Neural cell (in vitro differentiated cells): ENCODE results near the gene TSPAN9. TPM values are rescaled to one million over a fixed set of nuclear protein-coding genes. Genes with fewer than 3 reads are reported as not detected.

Experiments
- H2AFZ ChIP-seq: fragments of 200-600, 300-800 bp; sonication (generic), shearing (Covaris generic); 2 replicates; pipeline ENCODE4 v1.6.0; 2014; ENCODE audit warnings: low read depth, mild to moderate bottlenecking, antibody characterized with exemption, low read length, moderate library complexity
- H3F3A ChIP-seq: fragments of 200-600 bp; shearing (Covaris generic); 2 replicates; pipeline ENCODE4 v1.6.1; 2016; ENCODE audit warnings: mild to moderate bottlenecking, moderate library complexity, mixed read lengths, antibody characterized with exemption, low read length; ENCODE audit not compliant: insufficient read depth, poor library complexity, severe bottlenecking
- H3K27ac ChIP-seq: fragments of 200-600, 300-800 bp; sonication (generic), shearing (Covaris generic); 2 replicates; pipeline ENCODE4 v1.5.1; 2014; ENCODE audit warnings: mild to moderate bottlenecking, low read length, moderate library complexity
- H3K27me3 ChIP-seq: fragments of 300-800, 200-600 bp; sonication (generic), shearing (Covaris generic); 2 replicates; pipeline ENCODE4 v1.6.0; 2014; ENCODE audit warnings: mild to moderate bottlenecking, low read depth, low read length, moderate library complexity; ENCODE audit not compliant: insufficient read depth
- H3K36me3 ChIP-seq: fragments of 300-800, 200-600 bp; sonication (generic), shearing (Covaris generic); 2 replicates; pipeline ENCODE4 v1.5.1; 2014; ENCODE audit warnings: mild to moderate bottlenecking, antibody characterized with exemption, low read length, moderate library complexity; ENCODE audit not compliant: insufficient read depth
- H3K4me2 ChIP-seq: fragments of 300-800, 200-600 bp; sonication (generic), shearing (Covaris generic); 2 replicates; pipeline ENCODE4 v1.6.0; 2014; ENCODE audit warnings: mild to moderate bottlenecking, low read length
- H3K4me3 ChIP-seq: fragments of 300-800, 200-600 bp; sonication (generic), shearing (Covaris generic); 2 replicates; pipeline ENCODE4 v1.5.1; 2014; ENCODE audit warnings: mild to moderate bottlenecking, low read length, moderate library complexity
- H3K79me2 ChIP-seq: fragments of 200-600 bp; shearing (Covaris generic); replicated peaks from 2 replicates; pipeline ENCODE4 v1.6.0; 2014; ENCODE audit warnings: mild to moderate bottlenecking, low read length, moderate library complexity; ENCODE audit not compliant: insufficient read depth
- H3K9ac ChIP-seq: fragments of 300-800, 200-600 bp; sonication (generic), shearing (Covaris generic); 2 replicates; pipeline ENCODE4 v1.6.1; 2016; ENCODE audit warnings: mild to moderate bottlenecking, low read length, mixed read lengths
- H3K9me2 ChIP-seq: fragments of 200-600 bp; shearing (Covaris generic); 2 replicates; pipeline ENCODE4 v1.6.1; 2016; ENCODE audit warnings: mild to moderate bottlenecking, low read length, mixed read lengths; ENCODE audit not compliant: insufficient read depth
- H3K9me3 ChIP-seq: fragments of 200-600, 300-800 bp; sonication (generic), shearing (Covaris generic); 2 replicates; pipeline ENCODE4 v1.6.1; 2016; ENCODE audit warnings: mild to moderate bottlenecking, mixed run types, low read length, moderate library complexity, mixed read lengths
- H4K20me1 ChIP-seq: fragments of 200-600 bp; shearing (Covaris generic); 2 replicates; pipeline ENCODE4 v1.6.1; 2016; ENCODE audit warnings: mild to moderate bottlenecking, mixed run types; ENCODE audit not compliant: insufficient read depth
- EP300 ChIP-seq: fragments of 450-650 bp; conservative IDR thresholded peaks from 2 replicates; pipeline ENCODE4 v1.6.1; 2014; ENCODE audit warnings: antibody characterized with exemption, mild to moderate bottlenecking, moderate library complexity; ENCODE audit not compliant: poor library complexity, severe bottlenecking
- EZH2 ChIP-seq: fragments of 200-600, 300-800 bp; shearing (Covaris generic), sonication (generic); IDR thresholded peaks from 2 replicates; pipeline ENCODE4 v1.6.1; 2014; ENCODE audit warnings: antibody characterized with exemption, low read length, borderline replicate concordance, mild to moderate bottlenecking; ENCODE audit not compliant: insufficient read depth, poor library complexity, severe bottlenecking
- MXI1 ChIP-seq: fragments of 450-650 bp; conservative IDR thresholded peaks from 2 replicates; pipeline ENCODE4 v1.6.1; 2014; ENCODE audit warnings: antibody characterized with exemption, mild to moderate bottlenecking; ENCODE audit not compliant: poor library complexity, severe bottlenecking
- POLR2AphosphoS5 ChIP-seq: IDR thresholded peaks from 2 replicates; pipeline ENCODE4 v1.6.1; 2012
- RAD21 ChIP-seq: fragments of 450-650 bp; conservative IDR thresholded peaks from 2 replicates; pipeline ENCODE4 v1.6.1; 2014; ENCODE audit warnings: antibody characterized with exemption, mild to moderate bottlenecking, moderate library complexity
- SMC3 ChIP-seq: fragments of 450-650 bp; conservative IDR thresholded peaks from 2 replicates; pipeline ENCODE4 v1.6.1; 2014; ENCODE audit warnings: antibody characterized with exemption, mild to moderate bottlenecking, moderate library complexity; ENCODE audit not compliant: poor library complexity
- TAF1 ChIP-seq: IDR thresholded peaks from 2 replicates; pipeline ENCODE4 v1.6.1; 2012; ENCODE audit warnings: low read depth
- polyA plus RNA-seq: library from polyadenylated mRNA; depleted of rRNA; stranded (reverse); fragments of >200 nt; gene quantifications from 2 replicates; pipeline ENCODE4 v1.2.3, GENCODE V29; 2014
- TF ChIP-seq, protein P1 (sequence below): IDR thresholded peaks from 2 replicates; pipeline ENCODE4 v1.6.1; 2012; ENCODE audit warnings: borderline replicate concordance
- TF ChIP-seq, protein P2 (sequence below): fragments of 450-650 bp; IDR thresholded peaks from 2 replicates; pipeline ENCODE4 v1.5.1; 2014; ENCODE audit warnings: antibody characterized with exemption, mild to moderate bottlenecking, moderate library complexity; ENCODE audit not compliant: poor library complexity, severe bottlenecking

Gene TSPAN9
- polyA plus RNA-seq, 1 donor from 2014 or later: 11.9 TPM

GRCh38 chr12:3263939-3264922 lies 187.1 kb downstream of the TSPAN9 start:
- H3K27ac ChIP-seq: no peak overlapping the region
- no peak overlapping the region for H3K9ac ChIP-seq
- H3K4me3 ChIP-seq: no peak overlapping the region
- H3K79me2 ChIP-seq: no peaks in the 10 kb centered on the region
- H4K20me1 ChIP-seq: no peaks in the 10 kb centered on the region
- no peaks in the 10 kb centered on the region for H3K27me3 ChIP-seq
- H3K4me2 ChIP-seq: no peak overlapping the region
- H3K9me3 ChIP-seq: no peaks in the 10 kb centered on the region
- H3K9me2 ChIP-seq: no peaks in the 10 kb centered on the region
- H2AFZ ChIP-seq: no peak overlapping the region
- no peaks in the 10 kb centered on the region for H3K36me3 ChIP-seq
- TF ChIP-seq SMC3: no peak
- TF ChIP-seq, protein P1, sequence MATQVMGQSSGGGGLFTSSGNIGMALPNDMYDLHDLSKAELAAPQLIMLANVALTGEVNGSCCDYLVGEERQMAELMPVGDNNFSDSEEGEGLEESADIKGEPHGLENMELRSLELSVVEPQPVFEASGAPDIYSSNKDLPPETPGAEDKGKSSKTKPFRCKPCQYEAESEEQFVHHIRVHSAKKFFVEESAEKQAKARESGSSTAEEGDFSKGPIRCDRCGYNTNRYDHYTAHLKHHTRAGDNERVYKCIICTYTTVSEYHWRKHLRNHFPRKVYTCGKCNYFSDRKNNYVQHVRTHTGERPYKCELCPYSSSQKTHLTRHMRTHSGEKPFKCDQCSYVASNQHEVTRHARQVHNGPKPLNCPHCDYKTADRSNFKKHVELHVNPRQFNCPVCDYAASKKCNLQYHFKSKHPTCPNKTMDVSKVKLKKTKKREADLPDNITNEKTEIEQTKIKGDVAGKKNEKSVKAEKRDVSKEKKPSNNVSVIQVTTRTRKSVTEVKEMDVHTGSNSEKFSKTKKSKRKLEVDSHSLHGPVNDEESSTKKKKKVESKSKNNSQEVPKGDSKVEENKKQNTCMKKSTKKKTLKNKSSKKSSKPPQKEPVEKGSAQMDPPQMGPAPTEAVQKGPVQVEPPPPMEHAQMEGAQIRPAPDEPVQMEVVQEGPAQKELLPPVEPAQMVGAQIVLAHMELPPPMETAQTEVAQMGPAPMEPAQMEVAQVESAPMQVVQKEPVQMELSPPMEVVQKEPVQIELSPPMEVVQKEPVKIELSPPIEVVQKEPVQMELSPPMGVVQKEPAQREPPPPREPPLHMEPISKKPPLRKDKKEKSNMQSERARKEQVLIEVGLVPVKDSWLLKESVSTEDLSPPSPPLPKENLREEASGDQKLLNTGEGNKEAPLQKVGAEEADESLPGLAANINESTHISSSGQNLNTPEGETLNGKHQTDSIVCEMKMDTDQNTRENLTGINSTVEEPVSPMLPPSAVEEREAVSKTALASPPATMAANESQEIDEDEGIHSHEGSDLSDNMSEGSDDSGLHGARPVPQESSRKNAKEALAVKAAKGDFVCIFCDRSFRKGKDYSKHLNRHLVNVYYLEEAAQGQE: no peak
- no peak for TF ChIP-seq RAD21
- TF ChIP-seq MXI1: no peak
- no peak for TF ChIP-seq TAF1
- no peak for TF ChIP-seq EZH2
- TF ChIP-seq POLR2AphosphoS5: no peak
- no peak for TF ChIP-seq EP300
- TF ChIP-seq, protein P2, sequence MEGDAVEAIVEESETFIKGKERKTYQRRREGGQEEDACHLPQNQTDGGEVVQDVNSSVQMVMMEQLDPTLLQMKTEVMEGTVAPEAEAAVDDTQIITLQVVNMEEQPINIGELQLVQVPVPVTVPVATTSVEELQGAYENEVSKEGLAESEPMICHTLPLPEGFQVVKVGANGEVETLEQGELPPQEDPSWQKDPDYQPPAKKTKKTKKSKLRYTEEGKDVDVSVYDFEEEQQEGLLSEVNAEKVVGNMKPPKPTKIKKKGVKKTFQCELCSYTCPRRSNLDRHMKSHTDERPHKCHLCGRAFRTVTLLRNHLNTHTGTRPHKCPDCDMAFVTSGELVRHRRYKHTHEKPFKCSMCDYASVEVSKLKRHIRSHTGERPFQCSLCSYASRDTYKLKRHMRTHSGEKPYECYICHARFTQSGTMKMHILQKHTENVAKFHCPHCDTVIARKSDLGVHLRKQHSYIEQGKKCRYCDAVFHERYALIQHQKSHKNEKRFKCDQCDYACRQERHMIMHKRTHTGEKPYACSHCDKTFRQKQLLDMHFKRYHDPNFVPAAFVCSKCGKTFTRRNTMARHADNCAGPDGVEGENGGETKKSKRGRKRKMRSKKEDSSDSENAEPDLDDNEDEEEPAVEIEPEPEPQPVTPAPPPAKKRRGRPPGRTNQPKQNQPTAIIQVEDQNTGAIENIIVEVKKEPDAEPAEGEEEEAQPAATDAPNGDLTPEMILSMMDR: no peak
- no peaks in the 10 kb centered on the region for H3F3A ChIP-seq

DNA sequence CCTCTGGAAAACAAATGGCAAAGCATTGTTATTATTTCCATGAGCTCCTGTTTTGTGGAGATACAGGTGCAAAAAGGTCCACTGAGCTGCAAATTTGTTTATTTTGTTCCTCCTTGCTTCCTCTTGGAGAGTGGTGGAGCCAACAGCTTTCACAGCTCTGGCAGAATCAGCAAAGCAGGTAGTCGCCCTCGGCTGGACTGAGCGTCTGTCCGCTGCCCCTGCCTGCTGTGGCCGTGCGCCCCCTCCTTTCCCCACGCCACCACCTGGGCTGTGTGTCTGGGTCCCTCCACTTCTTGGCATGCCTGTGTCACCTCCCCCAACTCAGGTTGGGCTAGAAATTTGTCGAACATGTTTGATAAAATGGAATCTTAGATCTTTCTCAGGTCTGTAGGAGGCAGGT lies 188.2 kb downstream of the TSPAN9 start:
- H4K20me1 ChIP-seq: no peaks in the 10 kb centered on the region
- H3K4me3 ChIP-seq: no peak overlapping the region
- no peaks in the 10 kb centered on the region for H3K9me2 ChIP-seq
- TF ChIP-seq RAD21: no peak
- no peak for TF ChIP-seq SMC3
- no peak for TF ChIP-seq EP300
- TF ChIP-seq EZH2: no peak
- TF ChIP-seq POLR2AphosphoS5: no peak
- TF ChIP-seq, protein P2: no peak
- TF ChIP-seq MXI1: no peak
- no peak for TF ChIP-seq TAF1
- TF ChIP-seq, protein P1: no peak
- no peak overlapping the region for H3K27ac ChIP-seq
- H3K27me3 ChIP-seq: no peaks in the 10 kb centered on the region
- H3K9me3 ChIP-seq: no peaks in the 10 kb centered on the region
- H3F3A ChIP-seq: no peaks in the 10 kb centered on the region
- no peak overlapping the region for H3K9ac ChIP-seq
- H2AFZ ChIP-seq: no peak overlapping the region
- no peaks in the 10 kb centered on the region for H3K36me3 ChIP-seq
- no peaks in the 10 kb centered on the region for H3K79me2 ChIP-seq
- H3K4me2 ChIP-seq: no peak overlapping the region
